SJSA1 (cell line): ENCODE data around the gene SPECC1. TPM values are rescaled to one million over a fixed set of nuclear protein-coding genes. Genes with fewer than 3 reads are reported as not detected.
A peak's percentile ranks its signal among the peaks of the same experiment; 100 is the strongest.
"Not testable (repeated sequence)": the region's sequence is repeated elsewhere in the genome, so short reads cannot be mapped to it uniquely, and the experiment has no call there.

Experiments
- DNase-seq, 2 experiments: peaks; one replicate each; pipeline ENCODE4 v3.0.0-alpha.2; 2015 to 2020; ENCODE audit warnings: low spot score in 2 of 2, low read depth in 1 of 2
- H3K27ac ChIP-seq: fragments of 250-450 bp; sonication (Bioruptor Pico); 2 replicates; pipeline ENCODE4 v1.5.1; 2020; ENCODE audit warnings: mild to moderate bottlenecking, moderate library complexity
- H3K27me3 ChIP-seq: fragments of 250-450 bp; sonication (Bioruptor Pico); replicated peaks from 2 replicates; pipeline ENCODE4 v1.5.1; 2020; ENCODE audit warnings: mild to moderate bottlenecking, moderate library complexity
- H3K36me3 ChIP-seq: fragments of 250-450 bp; sonication (Bioruptor Pico); 2 replicates; pipeline ENCODE4 v1.5.1; 2020; ENCODE audit warnings: mild to moderate bottlenecking
- H3K4me1 ChIP-seq: fragments of 250-450 bp; sonication (Bioruptor Pico); replicated peaks from 2 replicates; pipeline ENCODE4 v1.6.1; 2021; ENCODE audit warnings: mild to moderate bottlenecking
- H3K4me3 ChIP-seq: fragments of 250-450 bp; sonication (Bioruptor Pico); 2 replicates; pipeline ENCODE4 v1.5.1; 2020; ENCODE audit warnings: mild to moderate bottlenecking
- H3K9me3 ChIP-seq: fragments of 250-450 bp; sonication (Bioruptor Pico); replicated peaks from 2 replicates; pipeline ENCODE4 v1.5.1; 2020; ENCODE audit warnings: mild to moderate bottlenecking
- total RNA-seq: library from RNA; depleted of rRNA; stranded (reverse); fragments of >200 nt; shearing (Covaris generic); gene quantifications from 2 replicates; pipeline ENCODE4 v1.2.3, GENCODE V29; 2014

SPECC1 gene
- total RNA-seq, 1 experiment from 2014 or later, result 81.0 TPM

DNA sequence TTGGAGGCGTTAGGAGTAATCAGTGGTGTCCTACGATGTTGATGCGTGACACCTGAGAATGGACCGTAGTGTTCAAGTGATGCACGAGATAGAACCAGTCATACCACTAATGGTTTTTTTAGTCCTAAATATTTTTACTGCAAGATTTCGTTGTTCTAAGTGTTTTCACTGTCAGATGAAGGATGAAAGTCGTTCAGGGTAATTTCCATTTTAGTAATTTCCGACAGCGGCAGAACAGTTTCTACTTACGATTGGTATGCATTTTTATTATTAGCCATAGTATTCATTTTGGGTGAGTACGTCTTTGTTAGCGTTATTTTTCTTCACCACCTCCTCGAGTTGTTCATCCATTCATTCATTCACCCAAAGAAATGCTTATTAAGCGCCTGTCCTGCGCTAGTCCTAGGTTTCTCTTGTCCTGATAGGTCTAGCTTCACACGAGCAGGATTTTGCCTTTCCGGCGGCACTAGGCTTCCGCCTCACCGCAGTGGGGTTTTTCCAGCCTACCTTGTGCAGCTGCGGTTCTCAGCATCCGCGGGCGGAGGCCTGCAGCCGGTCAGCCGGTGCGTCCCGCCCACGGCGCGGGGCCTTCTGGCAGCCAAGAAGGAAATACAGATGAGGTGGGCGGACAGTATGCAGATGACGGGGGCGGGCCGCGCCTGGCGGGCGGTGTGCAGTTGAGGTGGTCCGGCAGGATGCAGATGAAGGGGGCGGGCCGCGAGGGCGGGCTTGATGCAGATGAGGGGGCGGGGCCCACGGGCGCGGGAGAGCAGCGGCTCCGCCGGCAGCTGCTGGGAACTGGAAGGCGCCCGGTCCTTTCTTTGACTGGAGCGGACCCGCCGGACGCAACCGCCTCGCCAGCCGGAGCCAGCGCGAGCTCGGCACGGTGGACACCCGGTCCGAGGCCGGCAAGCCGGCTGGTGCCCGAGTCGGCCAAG lies 146.4 kb downstream of the SPECC1 start:
- H3K27me3 ChIP-seq, result no peaks in the 10 kb centered on the region
- peaks cover 6% of the 10 kb centered on the region for H3K36me3 ChIP-seq
- peak overlapping the region; percentile 85 for H3K4me3 ChIP-seq
- peak; percentile 87 to 98 for DNase-seq
- H3K4me1 ChIP-seq, result peaks cover 8% of the 10 kb centered on the region
- H3K9me3 ChIP-seq, result no peaks in the 10 kb centered on the region
- peak overlapping the region; percentile 77 for H3K27ac ChIP-seq

DNA sequence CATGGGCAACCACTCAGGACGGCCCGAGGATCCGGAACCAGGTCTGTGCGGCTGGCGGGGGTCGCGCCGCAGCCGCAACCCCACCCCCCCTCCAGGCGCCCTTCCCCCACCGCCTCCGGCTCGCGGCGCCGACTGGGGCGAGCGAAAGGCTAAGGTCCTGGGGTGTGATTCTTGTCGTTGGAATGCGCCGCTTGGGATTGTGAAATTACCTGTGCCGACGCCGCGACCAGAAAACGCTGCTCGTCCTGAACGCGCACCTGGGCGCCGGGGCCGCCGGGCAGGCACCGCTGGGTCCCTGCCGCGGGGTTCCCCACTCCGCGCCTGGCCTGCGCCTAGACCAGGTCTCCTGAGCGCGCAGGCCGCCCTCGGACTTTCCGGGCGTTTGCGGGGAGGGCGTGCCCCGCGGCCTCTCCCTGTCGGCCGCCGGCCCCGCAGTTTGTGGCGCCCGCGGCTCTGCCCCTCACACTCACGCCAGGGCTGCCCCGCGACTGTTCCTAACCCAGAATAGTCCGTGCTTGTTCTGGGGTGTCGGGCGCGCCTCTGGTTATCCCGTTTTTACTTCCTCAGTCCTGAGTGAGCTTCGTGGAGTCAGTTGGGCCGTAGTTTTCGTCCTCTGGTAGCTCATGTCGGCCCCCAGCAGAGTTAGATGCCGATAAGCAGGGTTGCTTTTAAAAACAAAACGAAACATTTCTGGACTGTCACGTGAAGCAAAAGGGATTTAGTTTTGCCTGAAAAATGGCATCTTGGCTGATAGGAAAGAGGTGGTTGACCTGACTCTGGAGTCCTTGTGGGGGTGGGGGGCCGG lies 147.2 kb downstream of the SPECC1 start:
- peak; percentile 49 to 64 for DNase-seq
- H3K9me3 ChIP-seq, result no peaks in the 10 kb centered on the region
- peaks cover 10% of the 10 kb centered on the region for H3K36me3 ChIP-seq
- H3K27ac ChIP-seq, result peak overlapping the region; percentile 77
- peaks cover 8% of the 10 kb centered on the region for H3K4me1 ChIP-seq
- peak overlapping the region; percentile 85 for H3K4me3 ChIP-seq
- no peaks in the 10 kb centered on the region for H3K27me3 ChIP-seq

DNA sequence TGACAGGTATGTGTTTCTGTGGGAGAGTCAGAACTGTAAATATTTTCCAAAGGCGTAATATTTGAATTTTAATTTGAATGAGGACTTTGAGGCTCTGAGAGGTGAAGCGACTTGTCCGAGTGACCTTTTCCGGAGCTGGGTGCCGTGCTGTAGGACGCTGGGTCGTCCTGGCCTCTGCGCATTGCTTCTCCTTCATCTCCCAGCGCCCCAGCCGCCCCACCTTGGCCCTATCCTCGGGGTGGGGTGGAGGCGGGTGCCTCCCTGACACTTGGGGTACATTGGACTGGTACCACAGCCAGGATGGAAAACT lies 147.8 kb downstream of the SPECC1 start:
- Histone ChIP-seq H3K36me3 (peaks cover 10% of the 10 kb centered on the region), H3K9me3 (no peaks in the 10 kb centered on the region), H3K4me1 (peaks cover 8% of the 10 kb centered on the region), H3K27me3 (no peaks in the 10 kb centered on the region), H3K4me3 (peak overlapping the region; percentile 85), H3K27ac (peak overlapping the region; percentile 77; the same call in 1 of the 2 replicates)
- no peak for DNase-seq

DNA sequence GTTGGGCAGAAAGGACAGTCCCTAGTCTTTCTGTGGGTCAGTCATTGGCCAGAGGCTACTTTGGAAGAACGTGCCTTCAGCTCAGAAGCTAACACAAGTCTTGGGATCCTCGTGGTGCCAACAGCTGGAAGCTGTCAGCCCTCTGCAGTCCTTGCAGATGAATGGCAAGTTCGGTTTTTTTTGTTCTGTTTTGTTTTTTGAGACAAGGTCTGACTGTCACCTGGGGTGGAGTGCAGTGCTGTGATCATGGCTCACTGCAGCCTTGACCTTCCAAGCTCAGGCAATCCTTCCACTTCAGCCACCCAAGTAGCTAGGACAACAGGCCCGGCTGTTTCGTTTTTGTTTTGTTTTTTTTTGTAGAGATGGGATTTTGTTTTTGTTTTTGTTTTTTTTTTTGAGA lies 149.4 kb downstream of the SPECC1 start:
- Histone ChIP-seq H3K9me3 (no peaks in the 10 kb centered on the region), H3K4me3 (no peak overlapping the region), H3K27me3 (no peaks in the 10 kb centered on the region), H3K27ac (no peak overlapping the region), H3K36me3 (peaks cover 10% of the 10 kb centered on the region), H3K4me1 (peaks cover 8% of the 10 kb centered on the region)
- DNase-seq, result no peak

DNA sequence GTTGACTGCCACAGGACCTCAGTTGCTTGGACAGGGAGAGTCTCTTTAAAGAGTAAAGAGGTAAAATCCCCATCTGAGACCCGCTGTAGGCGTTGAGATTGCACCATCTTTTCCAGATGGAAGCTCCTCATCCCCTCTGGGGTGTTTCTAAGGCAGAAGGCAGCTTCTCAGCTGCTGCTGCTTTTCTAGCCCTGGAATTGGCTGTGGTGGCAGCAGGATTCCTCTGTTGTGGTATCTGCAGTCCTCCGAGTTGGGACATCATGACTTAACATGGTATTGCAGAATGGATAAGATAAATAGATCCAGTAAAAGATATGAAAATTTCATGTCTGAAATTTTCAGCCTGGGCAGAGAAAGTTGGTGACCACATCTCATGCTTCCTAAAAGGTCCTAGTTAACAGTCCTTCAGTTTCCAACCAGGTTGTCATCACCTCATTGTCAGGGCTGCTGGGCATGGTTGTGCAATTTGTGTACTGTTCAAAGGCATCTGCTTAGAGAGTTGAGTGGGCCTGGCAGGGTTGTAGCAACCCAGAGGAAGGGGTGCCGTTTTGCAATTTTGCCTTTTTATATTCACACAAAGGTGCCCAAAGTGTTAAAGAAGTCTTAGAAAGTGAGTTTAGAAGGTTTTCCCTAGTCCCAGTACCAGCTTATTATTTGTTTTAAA lies 150.4 kb downstream of the SPECC1 start:
- no peaks in the 10 kb centered on the region for H3K9me3 ChIP-seq
- no peaks in the 10 kb centered on the region for H3K27me3 ChIP-seq
- no peak for DNase-seq
- H3K4me3 ChIP-seq, result no peak overlapping the region
- peaks cover 9% of the 10 kb centered on the region for H3K4me1 ChIP-seq
- H3K36me3 ChIP-seq, result peaks cover 10% of the 10 kb centered on the region
- H3K27ac ChIP-seq, result no peak overlapping the region

DNA sequence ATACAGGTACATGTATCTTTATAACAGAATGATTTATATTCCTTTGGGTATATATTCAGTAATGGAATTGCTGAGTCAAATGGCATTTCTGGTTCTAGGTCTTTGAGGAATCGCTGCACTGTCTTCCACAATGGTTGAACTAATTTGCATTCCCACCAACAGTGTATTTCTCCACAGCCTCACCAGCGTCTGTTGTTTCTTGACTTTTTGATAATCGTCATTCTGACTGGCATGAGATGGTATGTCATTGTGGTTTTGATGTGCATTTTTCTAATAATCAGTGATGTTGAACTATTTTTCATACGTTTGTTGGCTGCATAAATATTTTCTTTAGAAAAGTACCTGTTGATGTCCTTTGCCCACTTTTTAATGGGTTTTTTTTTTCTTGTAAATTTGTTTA lies 156.4 kb downstream of the SPECC1 start:
- peak in 1 of 2 experiments; percentile 34 for DNase-seq

DNA sequence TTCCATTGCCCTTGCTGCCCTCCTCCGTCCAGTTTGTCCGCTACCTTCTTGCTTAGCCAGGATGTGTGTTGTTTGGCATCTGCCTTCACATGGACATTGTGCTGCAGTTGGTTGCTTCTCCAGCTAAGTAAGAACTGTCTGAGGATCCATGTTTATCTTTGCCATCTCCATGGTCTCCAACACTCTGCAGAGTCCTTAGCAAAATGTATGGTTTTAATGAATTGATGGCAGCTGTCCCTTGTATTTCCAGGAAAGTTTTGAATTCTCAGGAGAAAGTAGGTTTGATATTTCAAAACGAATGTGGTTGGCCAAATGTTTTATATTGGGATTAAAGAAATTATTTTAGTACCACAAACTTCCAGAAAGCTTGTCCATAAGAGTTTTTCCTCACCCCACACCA lies 160.9 kb downstream of the SPECC1 start:
- DNase-seq, result no peak
- Histone ChIP-seq H3K36me3 (0 out of 2 replicates have a peak, but pooled peaks cover 3% of the 10 kb centered on the region), H3K27ac (no peak overlapping the region), H3K9me3 (no peaks in the 10 kb centered on the region), H3K4me3 (no peak overlapping the region), H3K27me3 (no peaks in the 10 kb centered on the region), H3K4me1 (peaks cover 63% of the 10 kb centered on the region)

More for the DNA sequence above, 156.4 kb downstream of the SPECC1 start:
- H3K36me3 ChIP-seq, H3K4me3 ChIP-seq, H3K9me3 ChIP-seq, H3K27ac ChIP-seq, H3K27me3 ChIP-seq: not testable (repeated sequence)
- peaks cover 22% of the 10 kb centered on the region for H3K4me1 ChIP-seq

DNA sequence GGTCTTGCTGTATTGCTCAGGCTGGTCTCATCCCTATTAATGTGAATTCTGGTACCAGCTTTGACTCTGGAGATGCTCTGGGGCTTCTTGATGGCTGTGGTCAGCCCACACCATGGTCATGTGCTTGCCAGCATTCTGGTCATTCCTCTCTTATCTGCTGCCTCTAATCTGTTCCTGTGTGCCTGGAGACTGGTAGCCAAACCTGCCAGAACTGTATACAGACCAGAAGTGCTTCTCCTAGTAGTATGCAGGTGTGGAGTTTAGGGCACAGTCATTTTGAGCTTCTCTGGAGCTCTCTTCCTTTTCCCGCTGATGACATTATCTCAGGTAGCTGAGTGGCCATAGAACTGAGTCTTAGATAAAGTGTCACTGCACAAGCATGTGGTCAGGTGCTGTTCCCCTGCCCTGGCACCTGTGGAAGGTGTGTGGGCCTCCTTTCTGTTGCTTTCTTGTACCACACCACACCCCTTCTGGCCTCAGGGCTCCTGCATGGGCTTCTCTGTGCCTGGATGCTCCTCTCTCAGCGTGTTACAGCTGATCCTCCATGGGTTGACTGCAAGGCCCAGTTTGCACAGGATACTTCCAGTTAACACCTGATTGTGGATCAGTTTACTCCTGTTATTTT lies 162.7 kb downstream of the SPECC1 start:
- Histone ChIP-seq H3K36me3 (0 out of 2 replicates have a peak, but pooled peaks cover 3% of the 10 kb centered on the region), H3K27me3 (no peaks in the 10 kb centered on the region), H3K4me1 (peaks cover 67% of the 10 kb centered on the region), H3K4me3 (no peak overlapping the region), H3K27ac (peak overlapping the region; percentile 85), H3K9me3 (no peaks in the 10 kb centered on the region)
- no peak for DNase-seq

DNA sequence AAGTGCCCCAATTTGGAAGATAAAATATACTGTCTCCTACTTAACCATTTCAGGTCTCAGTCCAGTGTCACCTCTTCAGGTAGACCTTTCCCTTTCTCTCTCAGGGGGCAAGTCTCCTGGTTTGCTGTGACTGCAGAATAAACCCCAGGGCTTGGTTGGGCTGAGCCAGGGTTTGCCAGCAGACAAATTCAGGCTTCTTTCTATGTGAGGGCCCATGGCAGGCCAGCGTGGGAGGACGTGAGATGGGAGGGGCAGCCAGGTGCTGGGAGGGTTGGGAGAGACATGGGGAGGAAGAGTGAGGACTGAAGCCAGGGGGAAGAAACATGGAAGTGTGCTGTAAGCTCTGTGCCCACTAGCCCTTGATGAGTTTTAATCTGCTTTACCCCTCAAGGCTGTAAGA lies 163.2 kb downstream of the SPECC1 start:
- 0 out of 2 replicates have a peak, but pooled peaks cover 3% of the 10 kb centered on the region for H3K36me3 ChIP-seq
- peaks cover 71% of the 10 kb centered on the region for H3K4me1 ChIP-seq
- peak overlapping the region; percentile 85 for H3K27ac ChIP-seq
- H3K9me3 ChIP-seq, result no peaks in the 10 kb centered on the region
- DNase-seq, result no peak
- no peak overlapping the region for H3K4me3 ChIP-seq
- no peaks in the 10 kb centered on the region for H3K27me3 ChIP-seq

DNA sequence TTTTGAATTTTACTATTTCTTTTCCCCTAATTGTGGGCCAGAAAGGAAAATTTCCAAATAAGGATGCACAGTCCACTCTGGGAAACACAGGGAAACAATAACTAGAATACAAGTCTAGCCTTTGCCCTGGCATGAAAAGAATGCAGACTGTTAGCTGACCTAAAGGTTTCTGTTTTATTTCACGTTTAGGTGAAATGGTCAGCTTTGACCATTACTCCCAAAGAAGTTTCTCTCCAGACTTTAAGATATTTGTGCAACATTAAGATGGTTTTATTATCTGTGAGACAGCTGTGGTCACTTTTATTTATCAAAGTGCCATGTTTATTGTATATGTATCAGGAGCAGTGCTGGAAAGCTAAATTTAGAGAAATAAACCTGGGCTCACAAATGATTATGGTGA lies 163.9 kb downstream of the SPECC1 start:
- H3K4me3 ChIP-seq, result no peak overlapping the region
- no peaks in the 10 kb centered on the region for H3K27me3 ChIP-seq
- peak in 1 of 2 experiments; percentile 51 for DNase-seq
- peaks cover 76% of the 10 kb centered on the region for H3K4me1 ChIP-seq
- 0 out of 2 replicates have a peak, but pooled peaks cover 3% of the 10 kb centered on the region for H3K36me3 ChIP-seq
- H3K9me3 ChIP-seq, result no peaks in the 10 kb centered on the region
- H3K27ac ChIP-seq, result peak overlapping the region; percentile 85

DNA sequence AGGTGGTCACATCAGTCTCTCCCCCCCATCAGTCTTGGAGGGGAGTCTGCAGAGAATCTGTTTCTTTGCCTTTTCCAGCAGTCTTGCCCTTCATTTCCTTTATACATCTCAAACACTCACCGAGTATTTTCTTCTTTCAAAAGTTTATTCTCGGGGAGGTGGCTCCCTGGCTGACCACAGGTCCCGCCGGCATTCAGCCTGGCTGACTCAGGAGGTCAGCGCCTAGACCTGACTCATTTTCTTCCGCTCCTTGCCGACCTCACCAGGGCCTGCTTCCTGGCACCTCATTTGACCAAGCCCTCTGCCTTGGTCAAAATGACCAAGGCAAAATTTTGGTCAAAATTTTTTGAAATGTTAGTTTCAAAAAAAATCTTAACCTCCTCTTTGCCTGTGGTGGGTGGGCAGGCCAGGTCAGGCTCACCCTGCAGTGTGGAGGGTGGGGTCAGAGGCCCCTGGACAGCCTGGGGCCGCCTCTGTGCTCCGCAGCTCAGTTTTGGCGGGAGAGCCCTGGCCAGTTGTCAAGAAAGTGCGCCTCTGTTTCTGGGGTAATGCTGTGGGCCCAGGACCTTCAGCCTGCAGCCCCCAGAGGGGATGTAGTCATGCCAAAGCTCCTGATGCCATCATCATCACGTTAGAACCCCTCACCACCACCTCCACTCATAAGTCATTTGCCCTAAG lies 165.6 kb downstream of the SPECC1 start:
- peak overlapping the region; percentile 85 for H3K27ac ChIP-seq
- peak; percentile 71 to 83 for DNase-seq
- peak overlapping the region; percentile 5; the same call in 1 of the 2 replicates for H3K4me3 ChIP-seq

DNA sequence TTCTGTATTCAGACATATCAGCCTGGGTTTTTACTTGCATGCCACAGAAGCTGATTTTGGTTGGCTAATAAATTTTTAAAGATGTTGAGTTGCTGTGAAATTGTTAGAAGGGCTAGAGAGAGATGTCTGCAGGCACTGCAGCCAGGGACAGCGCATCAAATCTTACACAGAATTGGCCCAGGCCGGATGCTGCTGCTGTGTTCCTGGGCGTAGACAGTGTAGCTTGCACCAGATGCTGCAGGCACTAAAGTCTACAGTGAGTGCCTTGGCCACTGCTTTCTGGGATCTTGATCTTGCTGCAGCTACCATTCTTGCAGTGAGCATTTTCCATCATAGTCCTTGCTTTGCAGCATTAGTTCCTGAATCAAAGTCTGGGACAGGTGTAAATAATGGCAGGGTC lies 169.9 kb downstream of the SPECC1 start:
- Histone ChIP-seq H3K4me3 (no peak overlapping the region), H3K4me1 (peaks cover 44% of the 10 kb centered on the region), H3K27me3 (no peaks in the 10 kb centered on the region), H3K9me3 (no peaks in the 10 kb centered on the region), H3K36me3 (0 out of 2 replicates have a peak, but pooled peaks cover 3% of the 10 kb centered on the region), H3K27ac (no peak overlapping the region)
- DNase-seq, result no peak

More for the DNA sequence above, 165.6 kb downstream of the SPECC1 start:
- Histone ChIP-seq H3K4me1 (peaks cover 77% of the 10 kb centered on the region), H3K9me3 (no peaks in the 10 kb centered on the region), H3K27me3 (no peaks in the 10 kb centered on the region), H3K36me3 (0 out of 2 replicates have a peak, but pooled peaks cover 3% of the 10 kb centered on the region)

DNA sequence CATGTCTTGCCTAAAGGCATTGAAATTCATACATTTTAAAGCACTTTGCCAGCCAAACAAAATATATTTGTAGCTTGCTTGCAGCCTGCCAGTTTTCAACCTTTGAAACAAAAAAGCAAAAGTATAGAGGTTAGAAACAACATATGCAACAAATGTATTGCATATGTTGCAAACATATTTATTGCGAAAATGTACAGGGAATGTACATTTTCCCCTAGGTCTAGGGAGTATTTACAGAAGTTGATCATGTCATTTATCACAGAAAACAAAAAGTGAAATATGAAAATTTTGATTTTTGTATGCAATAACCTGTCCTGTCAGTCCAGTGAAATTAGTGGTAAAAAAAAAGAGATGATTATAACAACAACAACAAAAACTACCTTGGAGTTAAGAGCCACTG lies 171.5 kb downstream of the SPECC1 start:
- no peaks in the 10 kb centered on the region for H3K36me3 ChIP-seq
- H3K27me3 ChIP-seq, result no peaks in the 10 kb centered on the region
- no peak for DNase-seq
- no peak overlapping the region for H3K27ac ChIP-seq
- H3K9me3 ChIP-seq, result no peaks in the 10 kb centered on the region
- H3K4me1 ChIP-seq, result peaks cover 44% of the 10 kb centered on the region
- no peak overlapping the region for H3K4me3 ChIP-seq
